ENCODE results near the gene FNDC8. TPM values are rescaled to one million over a fixed set of nuclear protein-coding genes. Genes with fewer than 3 reads are reported as not detected.

FNDC8 gene
- polyA plus RNA-seq (2011; rRNA removed) = not detected in 2 replicates
- not detected in 2 replicates for polyA minus RNA-seq (2011; rRNA and poly(A)+ RNA removed)

GRCh38 chr17:35121315-35121714 is at the start of gene FNDC8:
FNDC8 (plus strand) TSS chr17:35121615; CDS start chr17:35121694, 79 bp downstream.
- no peak for TF ChIP-seq CTCF (IDR thresholded peaks at IDR 0.05; ENCODE audit: insufficient read depth, low read depth, low read length)
- Histone ChIP-seq H3K27me3 (ENCODE audit: control insufficient read depth, insufficient read depth, low read length) (no peaks in the 10 kb centered on the region), H3K36me3 (ENCODE audit: control insufficient read depth, insufficient read depth, low read length) (no peaks in the 10 kb centered on the region), H3K4me3 (ENCODE audit: low read depth, low read length) (no peak within 1 kb of the TSS)
- no peak for DNase-seq (ENCODE audit: low read depth)
- ChIA-PET POLR2A (no interaction called here), CTCF (interaction anchor here (2.3 to 7.4 kb wide), 3 partner anchors 16 to 578 kb away, joined by 11 to 90 read pairs (median 31); no protein-coding TSS in a partner anchor)

- Histone ChIP-seq H3K27me3 (ENCODE audit: control insufficient read depth, insufficient read depth, low read length) (no peaks in the 10 kb centered on the region), H3K4me3 (ENCODE audit: low read depth, low read length) (no peak overlapping the region), H3K36me3 (ENCODE audit: control insufficient read depth, insufficient read depth, low read length) (no peaks in the 10 kb centered on the region; the same call in 1 of the 2 replicates)
- no peak for TF ChIP-seq CTCF (IDR thresholded peaks at IDR 0.05; ENCODE audit: insufficient read depth, low read depth, low read length)
- no peak for DNase-seq (ENCODE audit: low read depth)
- ChIA-PET CTCF (interaction anchor here (1.4 kb wide), 1 partner anchor 10 kb away, joined by 3 read pairs; the partner anchor contains the start of gene RFFL), POLR2A (no interaction called here)
Measured at GRCh38 chr17:35073183-35073790, 48.1 kb upstream of the FNDC8 start.

- ChIA-PET POLR2A (no interaction called here), CTCF (interaction anchor here (1.1 to 1.4 kb wide), 2 partner anchors 10 to 12 kb away, joined by 3 to 5 read pairs; partner anchors contain the start of gene RFFL)
- DNase-seq (ENCODE audit: low read depth) = no peak
- no peaks in the 10 kb centered on the region; the same call in 1 of the 2 replicates for H3K36me3 ChIP-seq (ENCODE audit: control insufficient read depth, insufficient read depth, low read length)
- H3K27me3 ChIP-seq (ENCODE audit: control insufficient read depth, insufficient read depth, low read length) = no peaks in the 10 kb centered on the region
- TF ChIP-seq CTCF (IDR thresholded peaks at IDR 0.05; ENCODE audit: insufficient read depth, low read depth, low read length) = no peak
- no peak overlapping the region for H3K4me3 ChIP-seq (ENCODE audit: low read depth, low read length)
Measured at GRCh38 chr17:35073991-35074627, 47.3 kb upstream of the FNDC8 start.

- CTCF ChIA-PET = interaction anchor here (1.1 to 1.4 kb wide), 2 partner anchors 11 to 12 kb away, joined by 3 to 5 read pairs; partner anchors contain the start of gene RFFL
- Histone ChIP-seq H3K36me3 (ENCODE audit: control insufficient read depth, insufficient read depth, low read length) (no peaks in the 10 kb centered on the region; the same call in 1 of the 2 replicates), H3K27me3 (ENCODE audit: control insufficient read depth, insufficient read depth, low read length) (no peaks in the 10 kb centered on the region), H3K4me3 (ENCODE audit: low read depth, low read length) (no peak overlapping the region)
- DNase-seq (ENCODE audit: low read depth) = no peak
- TF ChIP-seq CTCF (IDR thresholded peaks at IDR 0.05; ENCODE audit: insufficient read depth, low read depth, low read length) = no peak
- POLR2A ChIA-PET = no interaction called here
Measured at GRCh38 chr17:35074711-35075707, 46.4 kb upstream of the FNDC8 start.
